Left lobe of liver (tissue), 2 donors: ENCODE data around the gene SMYD1. TPM values are rescaled to one million over a fixed set of nuclear protein-coding genes. Genes with fewer than 3 reads are reported as not detected.
A peak's percentile ranks its signal among the peaks of the same experiment; 100 is the strongest.

ENCODE experiments used
- ATAC-seq: fragments of 200-7000 bp; cut with Tn5 transposase; one replicate; pipeline ENCODE4 v1.9.1; 2020; ENCODE audit warnings: mild to moderate bottlenecking, moderate library complexity
- DNase-seq: peaks from one replicate; pipeline ENCODE4 v3.0.0-alpha.2; 2020; ENCODE audit warnings: low spot score
- total RNA-seq: library from RNA; stranded (reverse); gene quantifications from one replicate; pipeline ENCODE4 v1.2.1, GENCODE V29; 2021
- donor health status: DM: no; HTN: no; CAD: no; lungs with moderate emphysema.
- donor health status: DM: no; HTN: yes; CAD: no.

The SMYD1 gene
- total RNA-seq, 1 donor from 2014 or later = not detected

- no peak for ATAC-seq
- no peak for DNase-seq
Observed at GRCh38 chr2:88086401-88086800, 18.8 kb downstream of the SMYD1 start.

GRCh38 chr2:88087073-88087472, 19.4 kb downstream of the SMYD1 start:
- DNase-seq = no peak
- no peak for ATAC-seq

- ATAC-seq = no peak
- no peak for DNase-seq
Observed at GRCh38 chr2:88087763-88088162, 20.1 kb downstream of the SMYD1 start.

GRCh38 chr2:88088999-88089398, 21.4 kb downstream of the SMYD1 start:
- DNase-seq (no peak), ATAC-seq (no peak)

GRCh38 chr2:88090446-88091283, 23.0 kb downstream of the SMYD1 start:
- DNase-seq (no peak), ATAC-seq (no peak)

- DNase-seq = no peak
- no peak for ATAC-seq
Observed at GRCh38 chr2:88091943-88092342, 24.3 kb downstream of the SMYD1 start.

GRCh38 chr2:88092773-88093172, 25.1 kb downstream of the SMYD1 start:
- DNase-seq = no peak
- no peak for ATAC-seq

GRCh38 chr2:88095022-88095421, 27.4 kb downstream of the SMYD1 start:
- ATAC-seq (no peak), DNase-seq (no peak)

- DNase-seq (no peak), ATAC-seq (no peak)
Observed at GRCh38 chr2:88096708-88097107, 29.1 kb downstream of the SMYD1 start.

- DNase-seq (no peak), ATAC-seq (no peak)
Observed at GRCh38 chr2:88097192-88097591, 29.6 kb downstream of the SMYD1 start.

GRCh38 chr2:88097891-88098557, 30.4 kb downstream of the SMYD1 start:
- ATAC-seq = no peak
- no peak for DNase-seq

- DNase-seq (no peak), ATAC-seq (no peak)
Observed at GRCh38 chr2:88098558-88098900, 30.9 kb downstream of the SMYD1 start.

- ATAC-seq (peak; percentile 64), DNase-seq (no peak)
Observed at GRCh38 chr2:88099798-88100488, 32.3 kb downstream of the SMYD1 start.

- DNase-seq = peak; percentile 76
- ATAC-seq = peak; percentile 93
Observed at GRCh38 chr2:88100489-88100858, 32.8 kb downstream of the SMYD1 start.

GRCh38 chr2:88108796-88109195, 41.2 kb downstream of the SMYD1 start:
- ATAC-seq (no peak), DNase-seq (no peak)

GRCh38 chr2:88110830-88111229, 43.2 kb downstream of the SMYD1 start:
- no peak for DNase-seq
- ATAC-seq = peak; percentile 41

- no peak for ATAC-seq
- no peak for DNase-seq
Observed at GRCh38 chr2:88113069-88113468, 45.4 kb downstream of the SMYD1 start.

- no peak for ATAC-seq
- no peak for DNase-seq
Observed at GRCh38 chr2:88114889-88115288, 47.3 kb downstream of the SMYD1 start.

GRCh38 chr2:88115825-88116518, 48.3 kb downstream of the SMYD1 start:
- DNase-seq (no peak), ATAC-seq (no peak)

- DNase-seq (peak; percentile 69), ATAC-seq (peak; percentile 74)
Observed at GRCh38 chr2:88116669-88117432, 49.2 kb downstream of the SMYD1 start.

- ATAC-seq = no peak
- no peak for DNase-seq
Observed at GRCh38 chr2:88117973-88118372, 50.3 kb downstream of the SMYD1 start.
